TTC549 (cell line): ENCODE measurements around the gene FIBCD1.

ENCODE experiments used
- FAIRE-seq: peaks from 2 replicates; lab custom pipeline; 2012; peaks lifted over from hg19 to GRCh38; lab: Jason Lieb, UNC

FIBCD1 gene

DNA sequence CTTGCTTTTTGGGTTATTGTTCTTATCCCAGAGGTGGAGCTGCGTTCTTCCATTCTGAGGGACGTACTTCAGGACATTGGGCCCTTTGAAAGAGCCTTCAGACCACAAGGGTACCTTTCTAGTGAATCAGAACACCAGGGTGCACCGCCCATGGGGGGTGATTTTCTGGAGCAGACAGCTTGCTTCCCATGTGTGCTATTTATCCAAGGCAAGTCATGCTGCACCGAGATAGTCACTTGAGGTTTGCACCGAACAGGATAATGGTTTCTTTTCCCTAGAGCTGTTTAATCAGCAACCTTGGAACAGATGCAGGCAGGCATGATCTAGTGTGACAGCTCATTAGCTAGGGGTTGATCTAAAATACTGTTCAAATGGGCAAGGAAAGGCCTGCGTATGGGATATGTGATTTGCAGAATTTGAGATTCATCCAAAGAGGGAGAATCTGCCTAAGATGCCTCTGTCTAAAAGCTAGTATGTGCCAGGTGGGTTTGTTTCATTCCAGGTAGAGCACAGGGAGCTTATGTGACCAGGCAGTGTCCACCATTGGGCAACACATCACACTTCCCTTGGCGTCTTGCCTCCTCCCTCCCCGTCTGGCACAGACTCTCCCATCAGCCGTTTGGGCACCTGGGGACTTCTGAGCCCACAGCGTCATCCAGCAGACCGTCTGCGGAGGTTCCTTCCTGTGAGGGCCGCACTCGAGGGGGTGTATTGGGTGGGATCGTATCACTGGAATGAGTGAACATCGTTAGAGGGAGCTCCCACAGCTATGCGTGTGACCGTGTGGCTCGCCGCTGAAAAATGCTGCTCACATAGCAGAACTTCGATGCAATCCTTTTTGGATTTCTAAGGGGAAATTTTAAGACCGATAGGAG is 80.9 kb downstream of the FIBCD1 start:
- FAIRE-seq, result no peak

- FAIRE-seq, result no peak
Observed at GRCh38 chr9:130856474-130856873, 82.6 kb downstream of the FIBCD1 start.

DNA sequence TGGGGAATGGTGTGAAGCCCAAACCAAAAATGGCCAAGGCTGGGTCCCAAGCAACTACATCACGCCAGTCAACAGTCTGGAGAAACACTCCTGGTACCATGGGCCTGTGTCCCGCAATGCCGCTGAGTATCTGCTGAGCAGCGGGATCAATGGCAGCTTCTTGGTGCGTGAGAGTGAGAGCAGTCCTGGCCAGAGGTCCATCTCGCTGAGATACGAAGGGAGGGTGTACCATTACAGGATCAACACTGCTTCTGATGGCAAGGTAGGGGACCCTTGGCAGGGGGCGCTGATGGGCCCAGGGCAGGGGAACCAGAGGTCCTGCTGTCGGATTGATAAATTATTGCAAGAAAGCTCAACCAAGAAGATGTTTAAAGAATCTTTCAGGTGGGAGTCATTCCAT is 84.2 kb downstream of the FIBCD1 start:
- FAIRE-seq, result no peak

- no peak for FAIRE-seq
Observed at GRCh38 chr9:130854092-130854491, 85.0 kb downstream of the FIBCD1 start.

DNA sequence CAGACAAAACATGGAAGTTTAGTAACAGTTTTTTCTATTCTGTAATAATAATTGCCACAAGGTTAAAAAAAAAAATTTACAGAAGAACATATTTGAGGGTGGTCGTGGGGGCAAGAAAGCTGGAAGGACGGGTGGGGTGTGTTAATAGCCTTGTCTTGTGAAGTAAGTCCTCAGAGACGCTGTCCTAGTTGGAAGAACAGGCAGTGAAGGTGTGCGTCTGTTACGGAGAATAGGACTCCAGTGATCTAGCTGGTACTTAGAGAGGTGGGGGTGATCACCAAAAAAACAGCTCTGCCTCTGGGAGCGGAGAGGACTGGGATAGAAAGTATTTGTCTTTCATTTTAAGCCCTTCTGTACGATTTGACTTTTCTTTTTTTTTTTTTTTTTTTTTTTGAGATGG is 86.2 kb downstream of the FIBCD1 start:
- no peak for FAIRE-seq
